Adrenal gland (tissue), 12 donors: ENCODE data around the gene EOGT. TPM values are rescaled to one million over a fixed set of nuclear protein-coding genes. Genes with fewer than 3 reads are reported as not detected.

Experiments used
- DNase-seq, 7 donors: peaks; one replicate each; pipeline ENCODE4 v3.0.0-alpha.2; 2019 to 2020
- H3K27ac ChIP-seq, 5 donors: fragments of 200-600 bp; sonication (generic) in 4 of 5; 1 replicate in 3 of 5; 2 replicates in 2 of 5; pipeline versions ENCODE4 v1.5.1 to v1.8.0; 2016 to 2020; ENCODE audit warnings: mild to moderate bottlenecking in 1 of 5
- H3K27me3 ChIP-seq: fragments of 200-600 bp; 2 replicates; pipeline ENCODE4 v1.8.0; 2021
- H3K36me3 ChIP-seq, 2 donors: fragments of 200-600 bp; replicated peaks in 1 of 2; 1 replicate in 1 of 2; 2 replicates in 1 of 2; pipeline versions ENCODE4 v1.5.1 to v1.8.0; 2018 to 2022
- H3K4me1 ChIP-seq, 2 donors: fragments of 200-600 bp; replicated peaks in 1 of 2; 1 replicate in 1 of 2; 2 replicates in 1 of 2; pipeline versions ENCODE4 v1.5.1 to v1.8.0; 2018 to 2021
- H3K4me3 ChIP-seq, 4 donors: fragments of 200-600 bp; sonication (generic) in 3 of 4; one replicate each; pipeline ENCODE4 v1.5.1; 2016 to 2018
- H3K9me3 ChIP-seq, 3 donors: fragments of 200-600 bp; sonication (generic) in 1 of 3; replicated peaks in 1 of 3; 1 replicate in 2 of 3; 2 replicates in 1 of 3; pipeline versions ENCODE4 v1.5.1 to v1.8.0; 2016 to 2021
- CTCF ChIP-seq, 6 experiments: fragments of 450-650 bp in 4 of 6; fragments of 200-600 bp in 2 of 6; sonication (generic) in 1 of 6; IDR thresholded peaks; 1 replicate in 5 of 6; 2 replicates in 1 of 6; pipeline versions ENCODE4 v1.5.1 to v1.8.0; 2016 to 2021; ENCODE audit warnings: antibody characterized with exemption in 6 of 6, mild to moderate bottlenecking in 2 of 6, moderate library complexity in 1 of 6
- POLR2A ChIP-seq, 2 donors: fragments of 450-650 bp; IDR thresholded peaks; one replicate each; pipeline ENCODE4 v1.6.1; 2017; ENCODE audit warnings: antibody characterized with exemption in 2 of 2, mild to moderate bottlenecking in 2 of 2, moderate library complexity in 1 of 2
- WGBS, 4 donors: extraction: QIAGEN DNeasy Blood & Tissue Kit in 2 of 4; methylation state at CpG; one replicate each; pipeline versions ENCODE4 v1.1.5 to v1.1.7; 2013 to 2017; 5-methylcytosine and 5-hydroxymethylcytosine counted together
- intact Hi-C, 2 donors: fragments of 100-400 bp; cut with DNase I; formaldehyde crosslinking; loops; one replicate each; pipeline versions ENCODE4 v1.14.1 to v1.15.0; 2022 to 2023
- polyA plus RNA-seq, 3 donors: library from polyadenylated mRNA; stranded (reverse); fragments of 200-250 nt in 2 of 3; fragments of 350-450 nt in 1 of 3; fragmentation: Illumina TruSeq in 1 of 3; extraction: RNeasy Lipid Tissue Mini Kit (QIAGEN cat#74804) in 1 of 3; gene quantifications; one replicate each; pipeline ENCODE4 v1.2.3, GENCODE V29; 2013 to 2014
- total RNA-seq, 9 donors: library from RNA; depleted of rRNA in 4 of 9; stranded (reverse); fragments of >200 nt in 4 of 9; fragments of 120-200 nt in 1 of 9; fragmentation: NEBNext Ultra II Directional in 1 of 9; extraction: Animal tissue kit (Norgen Biotek cat#: 25700) in 1 of 9; gene quantifications; one replicate each; pipeline versions ENCODE4 v1.1.0 to v1.2.4, GENCODE V29; 2013 to 2023
- donor health status: healthy with polysubstance abuse.
- donor health status: Bipolar disorder and iron deficiency.
- donor health status: DM: yes; HTN: yes; CAD: no.
- donor health status: DM: no; HTN: no; CAD: no.
- donor health status: DM: no; HTN: no; CAD: no.
- donor health status: DM: yes; HTN: yes; CAD: no.

Gene EOGT
- total and polyA plus RNA-seq, 12 donors, result 15.9 to 43.7 (median 21.9) TPM

GRCh38 chr3:69031635-69032034 is 18.2 kb upstream of the EOGT start:
- Histone ChIP-seq H3K4me1 (no peaks in the 10 kb centered on the region), H3K4me3 (no peak overlapping the region), H3K9me3 (no peaks in the 10 kb centered on the region), H3K36me3 (peaks cover 0 to 66% of the 10 kb centered on the region in 2 donors), H3K27ac (no peak overlapping the region), H3K27me3 (no peaks in the 10 kb centered on the region)
- intact Hi-C loops, result no loop called here
- DNase-seq, result no peak
- 83 to 86% (median 85%) methylated on average over 1 of the region's 1 CpG for WGBS, 4 donors
- TF ChIP-seq POLR2A (IDR thresholded peaks at IDR 0.05) (no peak), CTCF (IDR thresholded peaks at IDR 0.05) (no peak)

- intact Hi-C loops, result no loop called here
- 71 to 80% (median 76%) methylated on average over 4 of the region's 4 CpGs for WGBS, 4 donors
- H3K9me3 ChIP-seq, result no peaks in the 10 kb centered on the region
- peaks cover 0 to 43% of the 10 kb centered on the region in 2 donors for H3K36me3 ChIP-seq
- H3K27me3 ChIP-seq, result no peaks in the 10 kb centered on the region
- no peak for DNase-seq
- no peaks in the 10 kb centered on the region for H3K4me1 ChIP-seq
- no peak overlapping the region for H3K4me3 ChIP-seq
- no peak overlapping the region for H3K27ac ChIP-seq
- no peak for TF ChIP-seq CTCF (IDR thresholded peaks at IDR 0.05)
- no peak for TF ChIP-seq POLR2A (IDR thresholded peaks at IDR 0.05)
These were observed 7.4 kb upstream of the EOGT start for GRCh38 chr3:69020857-69021256.

- H3K27ac ChIP-seq, result no peak overlapping the region
- no peak overlapping the region for H3K4me3 ChIP-seq
- peaks cover 0 to 38% of the 10 kb centered on the region in 2 donors for H3K36me3 ChIP-seq
- no peak for DNase-seq
- intact Hi-C loops, result no loop called here
- no peaks in the 10 kb centered on the region for H3K9me3 ChIP-seq
- WGBS, 4 donors, result 38 to 51% (median 46%) methylated on average over 2 of the region's 2 CpGs
- TF ChIP-seq POLR2A (IDR thresholded peaks at IDR 0.05) (no peak), CTCF (IDR thresholded peaks at IDR 0.05) (peak in 1 of 6 experiments; percentile 26)
- no peaks in the 10 kb centered on the region for H3K4me1 ChIP-seq
- H3K27me3 ChIP-seq, result no peaks in the 10 kb centered on the region
These were observed 6.9 kb upstream of the EOGT start for GRCh38 chr3:69020424-69020823.

- Histone ChIP-seq H3K4me3 (no peak overlapping the region), H3K27ac (no peak overlapping the region), H3K4me1 (peaks cover 5 to 12% of the 10 kb centered on the region in 2 donors), H3K36me3 (peaks cover 0 to 11% of the 10 kb centered on the region in 2 donors), H3K9me3 (no peaks in the 10 kb centered on the region), H3K27me3 (no peaks in the 10 kb centered on the region)
- TF ChIP-seq CTCF (IDR thresholded peaks at IDR 0.05), result no peak
- TF ChIP-seq POLR2A (IDR thresholded peaks at IDR 0.05), result no peak
- intact Hi-C loops, result no loop called here
- DNase-seq, result no peak
- 86 to 96% (median 89%) methylated on average over 2 of the region's 2 CpGs for WGBS, 4 donors
These were observed 3.4 kb upstream of the EOGT start for GRCh38 chr3:69016901-69017300.
